Measurements from ENCODE around the gene UBR3. TPM values are rescaled to one million over a fixed set of nuclear protein-coding genes. Genes with fewer than 3 reads are reported as not detected.
"Not testable (repeated sequence)": the region's sequence is repeated elsewhere in the genome, so short reads cannot be mapped to it uniquely, and the experiment has no call there.

Gene UBR3
- total RNA-seq, 3 donors from 2014 or later (not counting 1 experiment from before 2014, with no cell fraction given): 40.8 to 54.5 (median 41.0) TPM

DNA sequence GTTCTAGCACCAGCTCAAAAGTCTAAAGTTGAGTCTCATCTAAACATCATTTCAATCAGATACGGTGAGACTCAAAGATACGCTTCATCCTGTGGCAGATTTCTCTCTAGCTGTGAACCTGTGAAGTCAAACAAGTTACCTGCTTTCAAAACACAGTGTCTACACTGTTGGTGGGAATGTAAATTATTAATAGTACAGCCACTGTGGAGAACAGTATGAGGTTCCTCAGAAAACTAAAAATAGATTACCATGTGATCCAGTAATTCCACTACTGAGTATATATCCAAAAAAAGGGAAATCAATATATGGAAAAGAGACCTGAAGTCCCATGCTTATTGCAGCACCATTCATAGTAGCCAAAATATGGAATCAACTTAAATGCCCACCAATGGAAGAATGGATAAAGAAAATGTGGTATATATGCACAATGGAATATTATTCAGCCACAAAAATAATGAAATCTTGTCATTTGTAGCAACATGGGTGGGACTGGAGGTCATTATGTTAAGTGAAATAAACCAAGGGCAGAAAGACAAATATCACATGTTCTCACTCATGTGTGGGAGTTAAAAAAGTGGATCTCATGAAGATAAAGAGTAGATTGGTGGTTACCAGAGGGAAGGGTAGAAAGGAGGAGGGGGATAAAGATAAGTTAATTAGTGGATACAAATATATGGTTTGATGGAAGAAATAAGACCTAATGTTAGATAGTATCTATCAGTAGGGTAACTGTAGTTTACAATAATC, 11.7 kb downstream of the UBR3 start:
- intact Hi-C loops (cut with micrococcal nuclease): no loop called here
- H3K4me1 Mint-ChIP-seq: peaks cover 38 to 56% of the 10 kb centered on the region in 2 donors
- WGBS (ENCODE audit: insufficient coverage): 80% methylated on average over 2 of the region's 2 CpGs
- Histone ChIP-seq H3K9me3 (ENCODE audit: control insufficient read depth, insufficient read depth, low read length) (no peaks in the 10 kb centered on the region), H3K36me3 (ENCODE audit: control insufficient read depth, insufficient read depth, low read length) (peaks cover 3% of the 10 kb centered on the region), H3K27me3 (ENCODE audit: control insufficient read depth, insufficient read depth, low read length) (no peaks in the 10 kb centered on the region), H3K4me1 (ENCODE audit: control insufficient read depth, insufficient read depth, low read length) (no peaks in the 10 kb centered on the region), H3K4me3 (ENCODE audit: low read length) (no peak overlapping the region), H3K27ac (ENCODE audit: low read length) (no peak overlapping the region)
- TF ChIP-seq, protein P1, sequence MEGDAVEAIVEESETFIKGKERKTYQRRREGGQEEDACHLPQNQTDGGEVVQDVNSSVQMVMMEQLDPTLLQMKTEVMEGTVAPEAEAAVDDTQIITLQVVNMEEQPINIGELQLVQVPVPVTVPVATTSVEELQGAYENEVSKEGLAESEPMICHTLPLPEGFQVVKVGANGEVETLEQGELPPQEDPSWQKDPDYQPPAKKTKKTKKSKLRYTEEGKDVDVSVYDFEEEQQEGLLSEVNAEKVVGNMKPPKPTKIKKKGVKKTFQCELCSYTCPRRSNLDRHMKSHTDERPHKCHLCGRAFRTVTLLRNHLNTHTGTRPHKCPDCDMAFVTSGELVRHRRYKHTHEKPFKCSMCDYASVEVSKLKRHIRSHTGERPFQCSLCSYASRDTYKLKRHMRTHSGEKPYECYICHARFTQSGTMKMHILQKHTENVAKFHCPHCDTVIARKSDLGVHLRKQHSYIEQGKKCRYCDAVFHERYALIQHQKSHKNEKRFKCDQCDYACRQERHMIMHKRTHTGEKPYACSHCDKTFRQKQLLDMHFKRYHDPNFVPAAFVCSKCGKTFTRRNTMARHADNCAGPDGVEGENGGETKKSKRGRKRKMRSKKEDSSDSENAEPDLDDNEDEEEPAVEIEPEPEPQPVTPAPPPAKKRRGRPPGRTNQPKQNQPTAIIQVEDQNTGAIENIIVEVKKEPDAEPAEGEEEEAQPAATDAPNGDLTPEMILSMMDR (IDR thresholded peaks at IDR 0.05): no peak
- H3K27me3 Mint-ChIP-seq (ENCODE audit: low read depth in 2 of 2): no peaks in the 10 kb centered on the region
- H3K4me3 Mint-ChIP-seq: no peak overlapping the region
- H3K9me3 Mint-ChIP-seq: no peaks in the 10 kb centered on the region
- DNase-seq (no peak), ATAC-seq (no peak)
- H3K36me3 Mint-ChIP-seq: no peaks in the 10 kb centered on the region
- H3K27ac Mint-ChIP-seq: no peak overlapping the region

DNA sequence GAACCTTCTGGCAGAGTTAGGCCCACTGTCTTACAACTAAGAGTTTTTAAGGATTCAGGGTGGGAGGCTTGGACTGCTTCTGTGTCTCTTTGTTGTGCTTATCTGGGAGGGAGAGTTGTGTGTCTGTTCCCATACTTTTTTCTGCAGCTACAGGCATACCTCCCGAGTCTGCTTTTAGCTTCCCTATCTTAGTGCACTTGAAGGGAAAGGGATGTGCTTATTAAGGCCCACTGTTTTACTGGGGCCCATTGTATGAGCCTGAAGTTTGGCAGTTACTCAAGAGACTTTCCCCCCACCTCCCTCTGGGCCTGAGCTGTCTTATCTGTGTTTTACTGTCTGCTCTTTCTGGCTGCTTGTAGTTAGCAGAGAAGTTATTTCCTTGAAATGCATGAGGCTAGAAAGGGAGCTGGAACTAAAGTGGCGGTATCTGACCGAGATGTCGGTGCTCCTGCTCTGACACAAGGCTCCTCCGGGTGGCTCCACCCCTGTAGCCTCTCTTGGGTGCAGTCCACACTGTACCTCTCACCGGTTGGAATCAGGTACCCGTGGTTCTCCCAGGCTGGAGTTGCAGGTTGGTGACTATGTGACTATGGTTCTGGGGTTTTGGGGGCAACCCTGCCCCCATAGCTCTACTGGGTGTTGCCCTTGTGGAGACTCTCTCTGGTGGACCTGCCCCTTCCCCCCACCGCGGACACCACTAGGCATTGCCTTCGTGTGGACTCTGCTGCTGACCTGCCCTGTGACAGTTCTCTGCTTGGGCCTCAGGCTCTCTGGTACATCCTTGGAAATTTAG, 12.9 kb downstream of the UBR3 start:
- Histone ChIP-seq H3K4me3 (ENCODE audit: low read length) (no peak overlapping the region), H3K9me3 (ENCODE audit: control insufficient read depth, insufficient read depth, low read length) (no peaks in the 10 kb centered on the region), H3K27me3 (ENCODE audit: control insufficient read depth, insufficient read depth, low read length) (no peaks in the 10 kb centered on the region), H3K27ac (ENCODE audit: low read length) (no peak overlapping the region), H3K36me3 (ENCODE audit: control insufficient read depth, insufficient read depth, low read length) (peaks cover 3% of the 10 kb centered on the region), H3K4me1 (ENCODE audit: control insufficient read depth, insufficient read depth, low read length) (no peaks in the 10 kb centered on the region)
- peak in 1 of 3 donors; percentile 39 for ATAC-seq
- WGBS (ENCODE audit: insufficient coverage): 94% methylated on average over 10 of the region's 10 CpGs
- peaks cover 32 to 46% of the 10 kb centered on the region in 2 donors for H3K4me1 Mint-ChIP-seq
- intact Hi-C loops (cut with micrococcal nuclease): no loop called here
- H3K4me3 Mint-ChIP-seq: no peak overlapping the region
- H3K9me3 Mint-ChIP-seq: no peaks in the 10 kb centered on the region
- H3K36me3 Mint-ChIP-seq: no peaks in the 10 kb centered on the region
- no peak for DNase-seq
- H3K27ac Mint-ChIP-seq: peak overlapping the region in 1 of 2 donors; percentile 1
- TF ChIP-seq, protein P1 (IDR thresholded peaks at IDR 0.05): no peak
- no peaks in the 10 kb centered on the region for H3K27me3 Mint-ChIP-seq (ENCODE audit: low read depth in 2 of 2)

DNA sequence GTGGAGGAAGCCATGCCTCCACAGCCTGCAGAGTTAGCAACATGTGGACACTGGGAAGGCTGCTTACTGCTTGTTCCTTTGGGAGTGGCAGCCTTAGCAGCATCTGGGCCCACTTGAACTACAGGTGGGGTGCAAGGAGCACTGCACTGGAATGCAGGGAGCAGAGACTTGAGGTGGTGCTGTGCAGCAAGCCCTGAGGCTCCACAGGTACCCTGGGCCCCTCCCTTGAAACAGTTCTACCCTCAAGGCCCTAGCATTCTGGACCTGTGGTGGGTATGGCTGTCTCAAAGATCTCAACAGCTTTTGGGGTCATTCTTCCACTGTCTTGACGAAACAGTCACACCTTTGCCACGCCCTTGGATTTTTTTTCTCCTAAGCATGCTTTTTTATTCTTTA, 13.5 kb downstream of the UBR3 start:
- Mint-ChIP-seq H3K4me3 (no peak overlapping the region), H3K27ac (no peak overlapping the region), H3K27me3 (ENCODE audit: low read depth in 2 of 2) (no peaks in the 10 kb centered on the region), H3K9me3 (no peaks in the 10 kb centered on the region), H3K36me3 (no peaks in the 10 kb centered on the region), H3K4me1 (peaks cover 32 to 44% of the 10 kb centered on the region in 2 donors)
- TF ChIP-seq, protein P1 (IDR thresholded peaks at IDR 0.05): no peak
- DNase-seq (no peak), ATAC-seq (no peak)
- intact Hi-C loops (cut with micrococcal nuclease): no loop called here
- Histone ChIP-seq H3K36me3 (ENCODE audit: control insufficient read depth, insufficient read depth, low read length) (peaks cover 3% of the 10 kb centered on the region), H3K9me3 (ENCODE audit: control insufficient read depth, insufficient read depth, low read length) (no peaks in the 10 kb centered on the region), H3K27ac (ENCODE audit: low read length) (no peak overlapping the region), H3K27me3 (ENCODE audit: control insufficient read depth, insufficient read depth, low read length) (no peaks in the 10 kb centered on the region), H3K4me1 (ENCODE audit: control insufficient read depth, insufficient read depth, low read length) (no peaks in the 10 kb centered on the region), H3K4me3 (ENCODE audit: low read length) (no peak overlapping the region)
- 100% methylated on average over 2 of the region's 2 CpGs for WGBS (ENCODE audit: insufficient coverage)

DNA sequence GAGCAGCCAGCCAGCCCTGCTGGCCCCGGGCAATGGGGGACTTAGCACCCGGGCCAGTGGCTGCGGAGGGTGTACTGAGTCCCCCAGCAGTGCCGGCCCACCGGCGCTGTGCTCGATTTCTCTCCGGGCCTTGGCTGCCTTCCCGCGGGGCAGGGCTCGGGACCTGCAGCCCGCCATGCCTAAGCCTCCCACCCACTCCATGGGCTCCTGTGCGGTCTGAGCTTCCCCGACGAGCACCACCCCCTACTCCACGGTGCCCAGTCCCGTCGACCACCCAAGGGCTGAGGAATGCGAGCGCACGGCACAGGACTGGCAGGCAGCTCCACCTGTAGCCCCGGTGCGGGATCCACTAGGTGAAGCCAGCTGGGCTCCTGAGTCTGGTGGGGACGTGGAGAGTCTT, 14.4 kb downstream of the UBR3 start:
- H3K4me3 ChIP-seq (ENCODE audit: low read length); H3K27me3 ChIP-seq (ENCODE audit: control insufficient read depth, insufficient read depth, low read length); H3K36me3 Mint-ChIP-seq; H3K27me3 Mint-ChIP-seq (ENCODE audit: low read depth in 2 of 2); DNase-seq; H3K27ac ChIP-seq (ENCODE audit: low read length); H3K27ac Mint-ChIP-seq; H3K36me3 ChIP-seq (ENCODE audit: control insufficient read depth, insufficient read depth, low read length); intact Hi-C loops (cut with micrococcal nuclease); H3K9me3 ChIP-seq (ENCODE audit: control insufficient read depth, insufficient read depth, low read length); H3K4me3 Mint-ChIP-seq; H3K9me3 Mint-ChIP-seq; ATAC-seq; H3K4me1 ChIP-seq (ENCODE audit: control insufficient read depth, insufficient read depth, low read length): not testable (repeated sequence)
- WGBS (ENCODE audit: insufficient coverage): 97% methylated on average over 14 of the region's 24 CpGs
- H3K4me1 Mint-ChIP-seq: peaks cover 32 to 50% of the 10 kb centered on the region in 2 donors

All from natural killer cell (primary cell).